ENCODE measurements around the gene B4GALNT1. TPM values are rescaled to one million over a fixed set of nuclear protein-coding genes. Genes with fewer than 3 reads are reported as not detected.

The B4GALNT1 gene
- total RNA-seq, 1 donor from 2014 or later = 5.6 TPM

DNA sequence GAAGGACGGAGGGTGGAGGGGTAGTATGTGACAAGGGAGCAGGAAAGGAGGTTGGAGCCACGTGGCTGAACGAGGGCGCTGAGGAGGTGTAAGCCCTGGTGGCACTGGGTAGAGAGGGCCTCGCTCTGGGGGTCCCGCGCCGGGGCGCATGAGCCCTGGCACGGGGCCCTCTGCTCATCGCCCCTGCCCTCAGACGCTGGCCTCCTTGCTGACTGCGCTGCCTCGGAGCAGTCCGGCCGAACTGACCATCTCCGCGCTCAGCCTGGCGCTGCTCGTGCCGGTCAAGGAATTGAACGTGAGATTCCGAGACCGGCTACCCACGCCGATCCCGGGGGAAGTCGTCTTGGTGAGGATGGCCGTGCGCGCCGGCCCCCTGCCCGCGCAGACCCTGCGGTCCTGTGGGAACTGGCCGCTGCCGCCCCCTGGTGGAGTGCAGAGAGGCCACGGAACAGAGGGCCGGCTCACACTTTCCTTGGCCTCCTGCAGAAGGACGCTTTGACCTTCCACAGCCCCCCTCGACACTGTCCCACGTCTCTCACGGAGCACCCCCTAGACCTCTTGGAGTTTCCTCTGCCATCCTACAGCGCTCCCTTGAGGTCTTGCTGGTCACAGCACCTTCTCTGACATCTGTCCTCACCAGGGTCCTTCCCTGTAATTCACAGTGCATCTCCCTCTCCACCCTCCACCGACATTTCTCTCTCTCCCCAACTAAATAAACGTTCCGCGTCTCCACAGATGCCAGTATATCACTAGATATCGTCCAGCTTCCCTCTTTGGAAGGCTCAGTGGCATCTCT, 11.3 kb downstream of the B4GALNT1 start:
- H3K4me3 Mint-ChIP-seq (ENCODE audit: unreplicated experiment) = peak overlapping the region; percentile 75
- peaks cover 63% of the 10 kb centered on the region for H3K27me3 Mint-ChIP-seq (ENCODE audit: unreplicated experiment)
- no peaks in the 10 kb centered on the region for H3K9me3 Mint-ChIP-seq (ENCODE audit: unreplicated experiment)
- no peak for DNase-seq (ENCODE audit: extremely low spot score, unreplicated experiment)
- H3K4me1 Mint-ChIP-seq (ENCODE audit: unreplicated experiment) = peaks cover 17% of the 10 kb centered on the region
- H3K27ac Mint-ChIP-seq (ENCODE audit: unreplicated experiment) = no peak overlapping the region
- peak; percentile 98 for TF ChIP-seq CTCF (IDR thresholded peaks at IDR 0.05)
- peaks cover 11% of the 10 kb centered on the region for H3K36me3 Mint-ChIP-seq (ENCODE audit: unreplicated experiment)

GRCh38 chr12:57620936-57621496, 12.0 kb downstream of the B4GALNT1 start:
- Mint-ChIP-seq H3K27ac (ENCODE audit: unreplicated experiment) (no peak overlapping the region), H3K9me3 (ENCODE audit: unreplicated experiment) (no peaks in the 10 kb centered on the region), H3K36me3 (ENCODE audit: unreplicated experiment) (peaks cover 17% of the 10 kb centered on the region), H3K4me3 (ENCODE audit: unreplicated experiment) (peak overlapping the region; percentile 75), H3K4me1 (ENCODE audit: unreplicated experiment) (peaks cover 22% of the 10 kb centered on the region), H3K27me3 (ENCODE audit: unreplicated experiment) (peaks cover 63% of the 10 kb centered on the region)
- no peak for DNase-seq (ENCODE audit: extremely low spot score, unreplicated experiment)
- no peak for TF ChIP-seq CTCF (IDR thresholded peaks at IDR 0.05)

- Mint-ChIP-seq H3K36me3 (ENCODE audit: unreplicated experiment) (peaks cover 22% of the 10 kb centered on the region), H3K27me3 (ENCODE audit: unreplicated experiment) (peaks cover 63% of the 10 kb centered on the region), H3K4me1 (ENCODE audit: unreplicated experiment) (peaks cover 23% of the 10 kb centered on the region), H3K27ac (ENCODE audit: unreplicated experiment) (no peak overlapping the region), H3K4me3 (ENCODE audit: unreplicated experiment) (peak overlapping the region; percentile 75), H3K9me3 (ENCODE audit: unreplicated experiment) (no peaks in the 10 kb centered on the region)
- no peak for TF ChIP-seq CTCF (IDR thresholded peaks at IDR 0.05)
- DNase-seq (ENCODE audit: extremely low spot score, unreplicated experiment) = no peak
These were observed 12.6 kb downstream of the B4GALNT1 start for GRCh38 chr12:57620245-57620935.

GRCh38 chr12:57619434-57620244, 13.4 kb downstream of the B4GALNT1 start:
- no peak for TF ChIP-seq CTCF (IDR thresholded peaks at IDR 0.05)
- Mint-ChIP-seq H3K9me3 (ENCODE audit: unreplicated experiment) (no peaks in the 10 kb centered on the region), H3K27ac (ENCODE audit: unreplicated experiment) (no peak overlapping the region), H3K36me3 (ENCODE audit: unreplicated experiment) (peaks cover 27% of the 10 kb centered on the region), H3K4me3 (ENCODE audit: unreplicated experiment) (no peak overlapping the region), H3K4me1 (ENCODE audit: unreplicated experiment) (peaks cover 23% of the 10 kb centered on the region), H3K27me3 (ENCODE audit: unreplicated experiment) (peaks cover 57% of the 10 kb centered on the region)
- no peak for DNase-seq (ENCODE audit: extremely low spot score, unreplicated experiment)
